Eye (tissue), 1 donor: ENCODE data around the gene NFIX.
"Not testable (repeated sequence)": the region's sequence is repeated elsewhere in the genome, so short reads cannot be mapped to it uniquely, and the experiment has no call there.

Source experiments
- DNase-seq: peaks from one replicate; pipeline ENCODE4 v3.0.0-alpha.2; 2015

The NFIX gene

GRCh38 chr19:12994701-12995595 is at the start of gene NFIX:
NFIX (plus strand) TSS chr19:12995475; CDS start chr19:12995838, 363 bp downstream.
- DNase-seq, result peak; percentile 73

- peak; percentile 99 for DNase-seq
Observed at GRCh38 chr19:12945479-12946091, 49.7 kb upstream of the NFIX start, which contains the start of gene RAD23A. RAD23A (plus strand) TSS chr19:12945862; CDS start chr19:12945949, 87 bp downstream.

- peak; percentile 63 for DNase-seq
Observed at GRCh38 chr19:12946092-12946721, 49.1 kb upstream of the NFIX start.

GRCh38 chr19:12946731-12947496 is 48.4 kb upstream of the NFIX start:
- DNase-seq, result no peak

- DNase-seq, result no peak
Observed at GRCh38 chr19:12947702-12948611, 47.3 kb upstream of the NFIX start.

GRCh38 chr19:12948612-12949362 is 46.5 kb upstream of the NFIX start:
- no peak for DNase-seq

- DNase-seq, result no peak
Observed at GRCh38 chr19:12949363-12950283, 45.7 kb upstream of the NFIX start.

- not testable (repeated sequence) for DNase-seq
Observed at GRCh38 chr19:12952050-12952449, 43.2 kb upstream of the NFIX start.

- DNase-seq, result no peak
Observed at GRCh38 chr19:12952488-12953137, 42.7 kb upstream of the NFIX start.

GRCh38 chr19:12953138-12953798 is 42.0 kb upstream of the NFIX start:
- peak; percentile 43 for DNase-seq

GRCh38 chr19:12953799-12954611 is 41.3 kb upstream of the NFIX start:
- no peak for DNase-seq

GRCh38 chr19:12954612-12954962 is 40.7 kb upstream of the NFIX start:
- no peak for DNase-seq

GRCh38 chr19:12955575-12955974 is 39.7 kb upstream of the NFIX start:
- DNase-seq, result not testable (repeated sequence)

GRCh38 chr19:12955996-12956395 is 39.3 kb upstream of the NFIX start:
- no peak for DNase-seq

- peak; percentile 87 for DNase-seq
Observed at GRCh38 chr19:12956446-12957388, 38.6 kb upstream of the NFIX start, which contains the start of gene GADD45GIP1. GADD45GIP1 (minus strand) TSS chr19:12957223; CDS start chr19:12957212, 11 bp downstream.

- not testable (repeated sequence) for DNase-seq
Observed at GRCh38 chr19:12957389-12957952, 37.8 kb upstream of the NFIX start.
